ENCODE data around the gene SYNJ2.

DNA sequence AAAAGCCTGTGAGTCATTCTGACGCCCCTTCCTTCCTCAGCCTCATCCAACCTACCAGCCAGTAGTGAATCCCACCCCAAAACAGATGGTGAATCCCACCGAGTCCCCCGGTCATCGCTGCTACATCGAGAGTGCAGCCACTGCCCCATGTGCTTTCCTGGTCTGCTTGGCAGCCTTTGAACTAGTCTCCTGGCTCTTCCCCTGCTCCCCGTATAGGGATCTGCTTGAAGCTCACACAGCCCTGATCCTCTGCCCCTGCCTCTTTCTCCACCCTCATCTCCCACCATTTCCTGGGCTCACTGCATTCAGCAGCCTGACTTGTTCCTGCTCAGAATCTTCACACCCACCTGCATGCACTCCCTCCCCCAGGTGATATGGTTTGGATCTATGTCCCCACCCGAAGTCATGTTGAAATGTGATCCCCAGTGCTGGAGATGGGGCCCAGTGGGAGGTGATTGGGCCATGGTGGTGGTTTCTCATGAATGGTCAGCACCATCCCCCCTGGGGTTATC, 14.6 kb downstream of the SYNJ2 start:
- TF ChIP-seq EZH2phosphoT487 (IDR thresholded peaks at IDR 0.05; ENCODE audit: low read depth) (no peak), CTCF (IDR thresholded peaks at IDR 0.05; ENCODE audit: low read depth, low read length) (no peak)
